WERI-Rb-1 (cell line): ENCODE measurements around the gene ITM2C.

Experiments
- DNase-seq: peaks from one replicate; pipeline ENCODE4 v3.0.0-alpha.2; 2020
- H3K27ac ChIP-seq: fragments of 250-450 bp; sonication (Bioruptor Pico); 2 replicates; pipeline ENCODE4 v1.5.1; 2020; ENCODE audit warnings: mild to moderate bottlenecking, moderate library complexity
- H3K27me3 ChIP-seq: fragments of 250-450 bp; sonication (Bioruptor Pico); 2 replicates; pipeline ENCODE4 v1.5.1; 2021; ENCODE audit warnings: mild to moderate bottlenecking, low read depth, moderate library complexity; ENCODE audit not compliant: insufficient read depth, severe bottlenecking
- H3K36me3 ChIP-seq: fragments of 250-450 bp; sonication (Bioruptor Pico); 2 replicates; pipeline ENCODE4 v1.5.1; 2020; ENCODE audit warnings: mild to moderate bottlenecking, moderate library complexity
- H3K4me3 ChIP-seq: 2 replicates; pipeline ENCODE4 v1.5.1; 2011; ENCODE audit warnings: low read depth, mild to moderate bottlenecking, control low read depth, low read length
- H3K9me3 ChIP-seq: fragments of 250-450 bp; sonication (Bioruptor Pico); 2 replicates; pipeline ENCODE4 v1.5.1; 2021; ENCODE audit warnings: mild to moderate bottlenecking, moderate library complexity; ENCODE audit not compliant: severe bottlenecking
- TF ChIP-seq, protein P1 (sequence below): IDR thresholded peaks from 2 replicates; pipeline ENCODE4 v1.5.1; 2011; ENCODE audit warnings: low read depth, mild to moderate bottlenecking, control low read depth, inconsistent platforms, low read length

ITM2C gene

DNA sequence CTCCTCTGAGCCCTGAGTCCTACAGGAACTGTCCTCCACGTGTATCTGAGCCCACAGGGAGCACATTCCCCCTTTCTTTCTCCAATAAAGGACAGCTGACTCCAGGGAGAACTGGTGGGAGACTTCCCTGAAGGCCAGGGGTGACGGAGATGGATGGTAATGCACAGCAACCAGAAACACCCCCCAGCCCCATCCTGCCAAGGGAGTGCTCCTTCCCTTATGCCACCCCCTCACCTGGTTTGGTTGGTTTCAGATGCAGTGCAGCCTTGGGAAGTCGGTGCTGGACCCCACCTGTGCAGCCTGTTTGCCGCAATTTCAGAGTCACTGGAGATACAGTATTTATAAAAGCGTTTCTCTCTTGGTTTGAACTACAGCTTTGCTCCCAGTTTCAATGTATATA, 36.3 kb downstream of the ITM2C start:
- H3K4me3 ChIP-seq: no peak overlapping the region
- no peaks in the 10 kb centered on the region for H3K9me3 ChIP-seq
- TF ChIP-seq, protein P1, sequence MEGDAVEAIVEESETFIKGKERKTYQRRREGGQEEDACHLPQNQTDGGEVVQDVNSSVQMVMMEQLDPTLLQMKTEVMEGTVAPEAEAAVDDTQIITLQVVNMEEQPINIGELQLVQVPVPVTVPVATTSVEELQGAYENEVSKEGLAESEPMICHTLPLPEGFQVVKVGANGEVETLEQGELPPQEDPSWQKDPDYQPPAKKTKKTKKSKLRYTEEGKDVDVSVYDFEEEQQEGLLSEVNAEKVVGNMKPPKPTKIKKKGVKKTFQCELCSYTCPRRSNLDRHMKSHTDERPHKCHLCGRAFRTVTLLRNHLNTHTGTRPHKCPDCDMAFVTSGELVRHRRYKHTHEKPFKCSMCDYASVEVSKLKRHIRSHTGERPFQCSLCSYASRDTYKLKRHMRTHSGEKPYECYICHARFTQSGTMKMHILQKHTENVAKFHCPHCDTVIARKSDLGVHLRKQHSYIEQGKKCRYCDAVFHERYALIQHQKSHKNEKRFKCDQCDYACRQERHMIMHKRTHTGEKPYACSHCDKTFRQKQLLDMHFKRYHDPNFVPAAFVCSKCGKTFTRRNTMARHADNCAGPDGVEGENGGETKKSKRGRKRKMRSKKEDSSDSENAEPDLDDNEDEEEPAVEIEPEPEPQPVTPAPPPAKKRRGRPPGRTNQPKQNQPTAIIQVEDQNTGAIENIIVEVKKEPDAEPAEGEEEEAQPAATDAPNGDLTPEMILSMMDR: no peak
- no peak overlapping the region for H3K27ac ChIP-seq
- no peak for DNase-seq
- no peaks in the 10 kb centered on the region for H3K36me3 ChIP-seq
- H3K27me3 ChIP-seq: no peaks in the 10 kb centered on the region

DNA sequence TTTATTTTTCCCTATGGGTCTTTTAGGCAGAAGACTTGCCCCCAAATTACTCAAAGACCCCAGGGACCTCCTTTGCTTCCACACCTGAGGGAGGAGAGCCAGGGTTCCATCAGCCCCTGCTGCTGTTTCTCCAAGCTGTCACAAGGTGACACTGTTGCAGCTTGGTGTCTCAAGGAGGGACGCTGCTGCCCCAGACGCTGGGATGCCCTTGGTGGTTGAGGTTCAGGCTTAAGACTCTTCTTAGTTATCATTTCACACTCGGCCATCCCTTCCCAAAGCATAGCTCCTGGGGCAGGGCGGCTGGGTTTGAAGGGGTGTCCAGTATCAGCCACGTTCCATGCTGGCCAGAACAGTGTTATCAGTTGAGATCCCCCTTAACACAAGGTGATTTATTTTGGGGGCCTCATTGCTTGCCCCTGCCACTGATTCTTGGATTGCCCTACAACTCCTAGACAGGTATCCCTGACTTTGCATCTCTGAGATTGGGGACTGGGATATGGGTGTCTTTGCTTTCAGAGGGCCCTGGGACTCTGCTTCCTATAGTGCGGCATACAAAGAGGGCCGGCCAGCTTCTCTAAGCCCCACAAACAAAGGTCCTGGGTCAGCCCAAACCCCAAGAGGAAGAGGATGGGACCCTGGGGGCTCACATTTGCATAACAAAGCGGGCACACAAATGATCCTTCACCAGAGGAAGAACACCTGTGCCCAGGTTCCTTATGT, 37.6 kb downstream of the ITM2C start:
- no peaks in the 10 kb centered on the region for H3K36me3 ChIP-seq
- H3K9me3 ChIP-seq: no peaks in the 10 kb centered on the region
- no peak overlapping the region for H3K4me3 ChIP-seq
- H3K27me3 ChIP-seq: no peaks in the 10 kb centered on the region
- TF ChIP-seq, protein P1: peak; percentile 94
- H3K27ac ChIP-seq: no peak overlapping the region
- DNase-seq: peak; percentile 69

DNA sequence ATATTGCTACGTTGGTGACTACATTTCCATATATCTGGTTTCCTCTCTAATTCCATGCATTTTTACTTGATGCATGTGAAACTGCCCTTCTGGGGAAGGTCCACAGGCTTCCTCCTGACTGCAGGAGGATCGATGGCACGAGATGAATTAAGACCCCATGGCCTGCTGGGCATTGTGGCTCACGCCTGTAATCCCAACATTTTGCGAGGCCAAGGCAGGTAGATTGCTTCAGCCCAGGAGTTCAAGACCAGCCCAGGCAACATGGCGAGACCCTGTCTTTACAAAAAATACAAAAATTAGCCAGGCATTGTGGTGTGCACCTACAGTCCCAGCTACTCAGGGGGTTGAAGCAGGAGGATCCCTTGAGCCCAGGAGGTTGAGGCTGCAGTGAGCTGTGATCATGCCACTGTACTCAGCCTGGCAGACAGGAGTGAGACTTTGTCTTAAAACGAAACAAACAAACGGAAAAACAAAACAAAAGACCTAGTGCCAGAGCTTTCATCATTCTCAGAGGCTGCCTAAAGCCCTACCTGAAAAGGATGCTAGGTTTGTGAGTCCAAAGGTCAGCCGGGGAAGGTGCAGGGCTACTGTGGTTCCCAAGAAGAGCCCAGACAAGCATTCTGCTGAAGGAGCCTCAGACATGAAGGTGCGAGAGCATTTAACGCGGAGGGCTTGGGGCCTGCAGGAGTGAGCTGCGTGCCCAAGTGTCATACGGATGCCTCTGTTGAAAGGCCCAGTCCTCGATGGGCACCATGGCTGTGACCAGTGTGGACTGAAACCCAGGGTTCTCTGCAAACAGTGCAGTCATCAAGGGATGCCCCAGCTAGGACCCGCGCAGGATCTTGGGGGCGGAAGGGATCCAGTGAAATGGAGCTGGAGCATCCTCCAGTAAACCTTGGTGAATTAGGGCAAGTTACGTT, 38.7 kb downstream of the ITM2C start:
- Histone ChIP-seq H3K9me3 (no peaks in the 10 kb centered on the region), H3K27ac (no peak overlapping the region), H3K4me3 (no peak overlapping the region), H3K36me3 (no peaks in the 10 kb centered on the region), H3K27me3 (no peaks in the 10 kb centered on the region)
- no peak for DNase-seq
- TF ChIP-seq, protein P1: no peak

DNA sequence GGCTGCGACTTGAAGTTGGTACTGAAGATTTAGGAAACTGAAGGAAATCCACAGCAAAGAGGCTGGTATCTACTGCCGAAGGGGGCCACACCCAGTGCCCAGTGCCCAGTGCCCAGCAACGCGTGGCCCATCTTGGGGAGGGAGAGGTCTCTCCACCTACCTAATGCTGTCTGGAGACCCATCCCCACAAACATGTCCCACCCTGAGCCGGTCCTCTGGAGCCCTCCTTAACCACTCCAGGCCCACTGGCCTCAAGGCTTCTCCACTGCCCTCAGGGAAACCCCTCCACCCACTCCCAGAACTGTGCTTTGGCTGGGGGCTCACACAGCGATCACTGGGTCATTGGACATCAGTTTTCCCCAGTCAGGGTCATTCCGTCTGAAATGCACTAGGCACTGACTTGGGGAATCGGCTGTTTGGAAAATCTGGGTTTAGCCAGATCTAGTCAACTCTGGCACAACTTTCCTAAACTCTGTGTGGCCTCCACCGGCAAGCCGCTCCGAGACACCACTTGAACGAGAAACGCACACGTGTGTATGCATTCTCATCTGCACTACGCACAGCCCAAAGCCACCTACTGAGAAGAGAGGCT, 40.2 kb downstream of the ITM2C start:
- H3K27ac ChIP-seq: no peak overlapping the region
- TF ChIP-seq, protein P1: no peak
- no peaks in the 10 kb centered on the region for H3K27me3 ChIP-seq
- no peak overlapping the region for H3K4me3 ChIP-seq
- H3K36me3 ChIP-seq: no peaks in the 10 kb centered on the region
- no peaks in the 10 kb centered on the region for H3K9me3 ChIP-seq
- no peak for DNase-seq

DNA sequence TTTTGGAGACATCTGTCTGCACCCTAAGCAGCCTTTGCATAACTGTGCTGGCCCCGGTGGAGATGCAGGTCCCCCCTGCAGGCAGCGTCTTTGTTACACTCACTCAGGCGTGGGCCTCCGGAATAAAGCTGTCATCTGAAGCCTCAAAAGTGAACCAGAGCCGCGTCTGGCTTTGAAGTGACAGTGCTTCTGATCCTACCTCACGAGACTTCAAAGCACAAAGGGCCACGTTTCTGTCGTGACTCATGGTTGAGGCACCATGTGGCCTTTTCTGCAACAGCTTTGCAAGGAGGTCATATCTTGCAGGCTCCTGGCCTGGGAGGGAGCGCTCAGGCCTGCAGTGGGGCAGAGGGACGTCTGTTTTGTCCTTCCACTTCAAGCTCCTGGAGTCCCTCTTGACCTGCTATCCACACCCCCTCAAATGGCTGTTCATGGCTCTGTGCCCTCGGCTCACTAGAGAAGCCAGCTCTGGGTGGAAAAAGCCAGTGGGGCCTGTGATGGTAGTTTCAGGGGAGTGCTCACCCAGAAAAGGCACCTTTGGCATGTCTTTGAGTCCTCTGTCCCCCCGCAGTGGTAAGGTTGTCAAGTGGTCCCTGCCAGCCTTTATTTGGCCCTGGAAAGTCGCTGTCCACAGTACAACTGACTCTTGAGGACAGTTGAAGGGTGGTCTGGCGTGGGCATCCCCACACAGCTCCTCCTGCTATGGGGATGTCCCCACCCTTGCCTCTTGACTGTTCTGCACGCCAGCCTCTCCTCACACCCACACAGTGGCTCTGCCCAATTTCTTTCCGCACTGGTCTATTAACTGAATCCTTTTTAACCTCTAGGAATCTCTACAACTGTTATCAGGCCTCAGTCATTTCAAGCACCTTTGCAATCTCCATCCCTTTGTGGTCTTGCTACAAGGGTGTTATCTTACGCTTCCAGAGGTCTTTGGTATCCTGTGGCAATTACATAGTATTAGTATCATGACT, 41.0 kb downstream of the ITM2C start:
- H3K36me3 ChIP-seq: no peaks in the 10 kb centered on the region
- TF ChIP-seq, protein P1: no peak
- no peak overlapping the region for H3K27ac ChIP-seq
- H3K9me3 ChIP-seq: no peaks in the 10 kb centered on the region
- no peaks in the 10 kb centered on the region for H3K27me3 ChIP-seq
- H3K4me3 ChIP-seq: no peak overlapping the region
- DNase-seq: no peak
